HUES48 (cell line): ENCODE data around the gene CERS6.

Source experiments
- H3K27ac ChIP-seq: one replicate; pipeline ENCODE4 v1.7.0; 2013; ENCODE audit warnings: low read depth, low read length, inconsistent platforms
- H3K27me3 ChIP-seq: 2 replicates; pipeline ENCODE4 v1.6.1; 2013; ENCODE audit warnings: mild to moderate bottlenecking, low read length; ENCODE audit not compliant: control insufficient read depth, insufficient read depth
- H3K36me3 ChIP-seq: 2 replicates; pipeline ENCODE4 v1.6.1; 2013; ENCODE audit warnings: low read length; ENCODE audit not compliant: control insufficient read depth, insufficient read depth
- H3K4me1 ChIP-seq: 2 replicates; pipeline ENCODE4 v1.6.1; 2013; ENCODE audit warnings: mild to moderate bottlenecking, low read length; ENCODE audit not compliant: control insufficient read depth, insufficient read depth
- H3K4me3 ChIP-seq: 2 replicates; pipeline ENCODE4 v1.5.1; 2013; ENCODE audit warnings: mild to moderate bottlenecking, low read depth, low read length
- H3K9ac ChIP-seq: 2 replicates; pipeline ENCODE4 v1.6.1; 2013; ENCODE audit warnings: mild to moderate bottlenecking, low read depth, low read length, moderate library complexity
- H3K9me3 ChIP-seq: 2 replicates; pipeline ENCODE4 v1.6.1; 2013; ENCODE audit warnings: low read length; ENCODE audit not compliant: control insufficient read depth, insufficient read depth

Gene CERS6

DNA sequence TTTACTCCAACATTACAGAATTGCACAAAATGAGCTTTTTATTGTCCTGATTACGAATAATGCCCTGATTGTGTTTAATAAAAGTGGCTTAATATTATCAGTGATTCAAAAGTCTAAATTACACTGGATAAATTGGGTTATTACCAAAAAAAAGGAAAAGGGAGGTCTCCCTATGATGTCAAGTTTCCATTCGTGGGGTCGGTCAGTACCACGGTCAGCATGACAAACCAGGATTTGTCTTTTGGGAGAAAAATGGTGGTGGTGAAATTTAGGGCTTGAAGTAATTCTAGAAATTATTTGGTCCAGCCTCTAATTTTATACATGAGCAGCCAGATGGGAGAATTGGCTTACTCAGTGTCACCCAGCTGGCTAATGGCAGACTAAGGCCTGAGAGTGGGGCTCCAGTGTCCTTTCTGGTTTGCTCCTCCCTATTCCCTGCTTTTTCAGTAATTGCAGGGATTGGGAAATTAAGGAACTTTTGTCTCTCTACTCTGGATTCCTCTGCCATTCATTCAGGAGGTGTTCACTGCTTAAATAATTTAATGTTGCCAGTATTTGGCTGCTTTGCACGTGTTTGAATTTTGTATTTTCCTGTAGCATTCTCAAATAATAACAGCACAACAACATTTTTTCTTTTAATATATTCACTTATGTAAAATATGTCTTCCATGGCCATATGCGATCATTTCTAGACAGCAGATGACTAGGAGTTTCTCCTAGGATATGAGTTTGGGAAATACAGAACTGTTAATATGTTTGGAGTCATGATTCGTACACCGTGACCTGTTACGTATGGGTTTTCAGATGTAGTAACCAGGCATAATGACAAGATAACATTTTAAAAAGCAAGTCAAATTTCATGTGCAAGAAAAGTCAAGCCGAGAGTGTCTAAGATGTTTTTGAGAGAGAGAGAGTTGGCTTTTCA lies 217.5 kb downstream of the CERS6 start:
- Histone ChIP-seq H3K9me3 (no peaks in the 10 kb centered on the region), H3K36me3 (no peaks in the 10 kb centered on the region), H3K27ac (no peak overlapping the region), H3K4me1 (peaks cover 7% of the 10 kb centered on the region; the same call in 1 of the 2 replicates), H3K4me3 (no peak overlapping the region), H3K9ac (no peak overlapping the region), H3K27me3 (no peaks in the 10 kb centered on the region)

DNA sequence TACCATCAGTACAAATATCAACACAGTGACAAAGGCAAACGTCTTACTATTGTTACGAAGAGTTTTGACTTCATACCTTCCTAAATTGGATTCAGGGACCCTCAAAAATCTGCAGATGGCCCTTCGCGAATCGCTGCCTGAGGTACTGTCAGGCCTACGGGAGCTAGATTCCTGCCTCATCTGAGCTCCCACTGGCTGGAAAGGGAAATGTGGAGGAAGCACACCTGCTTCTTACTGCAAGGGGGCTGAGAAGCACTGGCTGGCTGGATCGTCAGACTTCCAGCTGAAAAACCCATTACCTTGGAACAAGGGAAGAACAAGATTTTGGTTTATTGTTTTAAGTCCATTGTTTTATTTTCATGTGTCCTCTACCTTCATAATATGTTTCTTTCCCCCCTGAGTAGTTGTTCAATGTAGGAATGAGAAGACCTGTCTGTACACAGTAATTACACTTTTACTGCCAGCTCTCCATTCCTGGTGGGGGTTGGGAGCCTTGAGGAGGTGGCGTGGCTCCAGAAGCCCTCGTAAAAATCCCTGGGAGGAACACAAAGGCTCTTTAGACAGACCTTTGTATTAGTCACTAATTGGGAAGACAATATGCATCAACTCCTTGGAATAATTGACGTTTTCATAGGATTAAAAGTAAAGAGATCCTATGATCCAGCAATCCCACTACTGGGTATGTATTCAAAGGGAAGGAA lies 222.2 kb downstream of the CERS6 start:
- H3K9me3 ChIP-seq = no peaks in the 10 kb centered on the region
- no peak overlapping the region for H3K9ac ChIP-seq
- H3K36me3 ChIP-seq = no peaks in the 10 kb centered on the region
- H3K4me3 ChIP-seq = no peak overlapping the region
- no peak overlapping the region for H3K27ac ChIP-seq
- H3K4me1 ChIP-seq = peaks cover 6% of the 10 kb centered on the region; the same call in 1 of the 2 replicates
- no peaks in the 10 kb centered on the region for H3K27me3 ChIP-seq

DNA sequence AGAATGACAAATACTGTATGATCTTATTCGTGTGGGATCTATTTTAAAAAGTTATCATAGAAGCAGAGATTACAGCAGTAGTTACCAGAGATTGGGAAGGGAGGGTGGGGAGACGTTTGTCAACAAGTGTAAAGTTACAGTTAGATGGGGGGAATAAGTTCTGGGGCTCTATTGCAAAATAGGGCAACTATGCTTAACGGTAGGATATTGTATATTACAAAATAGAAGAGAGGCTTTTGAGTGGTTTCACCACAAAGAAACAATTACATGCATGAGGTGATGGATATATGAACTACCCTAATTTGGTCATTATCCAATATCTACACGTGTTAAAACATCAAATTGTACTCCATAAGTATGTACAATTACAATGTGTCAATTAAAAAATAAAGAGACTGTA lies 223.0 kb downstream of the CERS6 start:
- H3K27me3 ChIP-seq = no peaks in the 10 kb centered on the region
- no peaks in the 10 kb centered on the region for H3K9me3 ChIP-seq
- H3K36me3 ChIP-seq = no peaks in the 10 kb centered on the region
- peaks cover 13% of the 10 kb centered on the region for H3K4me1 ChIP-seq
- H3K4me3 ChIP-seq = no peak overlapping the region
- H3K27ac ChIP-seq = no peak overlapping the region
- H3K9ac ChIP-seq = no peak overlapping the region

DNA sequence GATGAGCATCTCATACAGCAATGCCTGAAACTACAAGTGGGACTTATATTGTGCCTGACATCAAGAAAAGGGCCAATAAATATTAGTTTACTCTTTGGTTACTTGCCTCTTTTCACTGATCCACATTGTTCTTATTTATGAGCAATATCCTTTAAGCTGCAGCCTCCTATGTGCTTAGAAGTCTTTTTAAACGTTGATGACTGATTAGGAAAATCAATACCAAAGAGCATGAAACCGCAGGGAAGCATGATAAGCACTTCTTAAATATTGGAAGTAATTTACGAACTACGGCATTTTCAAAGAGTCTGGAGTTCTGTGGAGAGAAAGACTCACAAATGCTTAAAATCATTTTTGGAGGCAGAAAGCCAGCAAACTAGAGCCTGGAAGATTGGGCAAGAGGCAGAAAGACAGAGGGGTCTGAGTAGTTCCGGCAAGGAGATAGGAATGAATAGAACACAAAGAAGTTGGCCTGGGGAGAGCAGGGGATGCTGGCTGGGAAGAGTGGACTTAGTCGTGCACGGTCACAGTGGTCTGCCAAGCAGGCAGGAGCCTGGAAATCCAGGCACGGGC lies 223.8 kb downstream of the CERS6 start:
- Histone ChIP-seq H3K9ac (no peak overlapping the region), H3K27ac (no peak overlapping the region), H3K9me3 (no peaks in the 10 kb centered on the region), H3K36me3 (no peaks in the 10 kb centered on the region), H3K4me1 (peaks cover 13% of the 10 kb centered on the region), H3K4me3 (no peak overlapping the region), H3K27me3 (no peaks in the 10 kb centered on the region)

DNA sequence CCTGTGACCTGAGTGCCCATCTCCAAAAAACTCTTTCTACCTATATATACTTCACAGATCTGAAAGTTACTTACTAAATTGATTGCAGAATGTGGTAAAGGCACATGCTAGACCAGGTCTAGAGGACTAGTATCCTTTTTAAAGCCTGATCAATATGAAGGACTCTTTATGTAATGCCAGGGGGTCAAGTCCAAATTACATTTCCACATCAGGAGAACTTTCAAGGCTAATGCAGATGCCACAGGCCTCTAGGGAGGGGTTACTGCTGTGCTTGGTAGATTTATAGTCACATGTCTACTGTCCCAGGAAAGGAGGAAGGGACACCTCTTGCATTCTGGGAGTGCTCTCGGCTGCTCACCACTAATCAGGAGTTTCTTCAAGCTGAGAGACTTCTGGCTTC lies 227.9 kb downstream of the CERS6 start:
- no peak overlapping the region for H3K27ac ChIP-seq
- peaks cover 13% of the 10 kb centered on the region for H3K4me1 ChIP-seq
- no peak overlapping the region for H3K4me3 ChIP-seq
- no peaks in the 10 kb centered on the region for H3K9me3 ChIP-seq
- H3K36me3 ChIP-seq = no peaks in the 10 kb centered on the region
- no peaks in the 10 kb centered on the region for H3K27me3 ChIP-seq
- no peak overlapping the region for H3K9ac ChIP-seq

DNA sequence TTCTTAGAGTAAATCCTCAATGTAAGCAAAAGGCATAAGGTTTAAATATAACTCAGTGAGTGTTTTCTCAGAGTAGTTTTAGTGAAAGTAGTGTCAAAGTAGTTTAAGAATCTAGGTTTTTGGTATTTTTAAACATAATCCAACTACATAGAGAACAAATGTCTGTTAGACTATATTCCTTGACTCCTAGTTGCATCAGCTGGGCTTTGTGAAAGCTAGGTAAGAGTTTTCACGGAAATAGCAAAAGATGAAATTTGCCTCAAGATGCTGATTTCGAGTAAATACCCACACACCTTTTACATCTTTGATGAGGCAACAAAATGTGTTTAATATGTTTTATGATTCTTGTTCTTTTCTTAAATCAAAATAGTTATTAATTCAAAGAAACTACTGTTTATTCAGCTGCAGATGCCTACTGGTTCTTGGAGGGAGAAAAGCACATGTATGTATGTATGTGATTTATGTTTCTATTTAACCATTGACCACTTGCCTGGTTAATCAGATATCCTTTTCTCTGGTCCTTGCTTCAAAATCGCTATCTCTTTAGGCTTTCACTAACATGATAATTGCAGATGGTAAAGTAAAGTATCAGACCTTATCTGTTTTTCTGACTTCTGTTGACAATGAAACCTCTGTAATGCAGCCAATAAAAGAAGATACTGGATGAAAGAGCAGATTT lies 229.0 kb downstream of the CERS6 start:
- Histone ChIP-seq H3K9me3 (no peaks in the 10 kb centered on the region), H3K4me3 (no peak overlapping the region)

DNA sequence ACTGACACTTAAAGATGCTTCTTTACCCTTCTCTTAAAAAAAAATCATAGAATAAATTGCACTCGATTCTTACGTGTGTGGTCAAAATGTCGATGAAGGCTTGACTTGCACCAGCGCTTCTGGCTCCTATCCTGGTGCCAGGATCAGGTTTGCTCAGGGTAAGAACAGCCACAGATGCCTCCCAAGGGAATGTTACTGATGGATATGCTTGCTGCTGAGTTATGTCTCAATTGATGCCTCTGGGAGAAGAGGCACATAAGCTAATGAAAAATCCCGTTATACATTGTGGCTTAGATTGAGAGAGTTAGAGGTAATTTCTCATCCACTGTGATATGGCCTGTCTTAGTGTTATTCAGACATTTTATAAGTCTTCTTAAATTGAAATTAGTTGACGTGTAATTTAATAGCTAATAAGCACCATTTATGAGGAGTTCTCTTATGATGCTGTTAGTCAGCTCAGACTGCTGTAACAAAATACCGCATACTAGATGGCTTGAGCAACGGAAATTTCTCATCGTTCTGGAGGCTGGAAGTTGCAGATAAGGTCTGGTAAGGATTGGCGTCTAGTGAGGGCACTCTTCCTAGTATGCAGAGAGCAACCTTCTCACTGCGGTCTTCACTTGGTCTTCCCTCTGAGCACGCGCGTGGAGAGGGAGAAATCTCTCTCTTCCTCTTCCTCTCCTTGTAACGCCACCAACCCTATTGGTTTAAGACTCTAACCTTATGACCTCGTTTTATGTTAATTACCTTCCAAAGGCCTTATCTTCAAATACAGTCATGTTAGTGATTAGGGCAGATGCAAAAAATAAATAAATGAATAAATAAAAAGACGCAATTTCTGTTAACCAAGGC lies 229.8 kb downstream of the CERS6 start:
- Histone ChIP-seq H3K27me3 (no peaks in the 10 kb centered on the region), H3K9ac (no peak overlapping the region), H3K9me3 (no peaks in the 10 kb centered on the region), H3K4me1 (peaks cover 8% of the 10 kb centered on the region), H3K4me3 (no peak overlapping the region), H3K27ac (no peak overlapping the region), H3K36me3 (no peaks in the 10 kb centered on the region)

More for the DNA sequence above, 229.0 kb downstream of the CERS6 start:
- H3K27ac ChIP-seq = no peak overlapping the region
- H3K36me3 ChIP-seq = no peaks in the 10 kb centered on the region
- peaks cover 8% of the 10 kb centered on the region for H3K4me1 ChIP-seq
- no peak overlapping the region for H3K9ac ChIP-seq
- H3K27me3 ChIP-seq = no peaks in the 10 kb centered on the region

DNA sequence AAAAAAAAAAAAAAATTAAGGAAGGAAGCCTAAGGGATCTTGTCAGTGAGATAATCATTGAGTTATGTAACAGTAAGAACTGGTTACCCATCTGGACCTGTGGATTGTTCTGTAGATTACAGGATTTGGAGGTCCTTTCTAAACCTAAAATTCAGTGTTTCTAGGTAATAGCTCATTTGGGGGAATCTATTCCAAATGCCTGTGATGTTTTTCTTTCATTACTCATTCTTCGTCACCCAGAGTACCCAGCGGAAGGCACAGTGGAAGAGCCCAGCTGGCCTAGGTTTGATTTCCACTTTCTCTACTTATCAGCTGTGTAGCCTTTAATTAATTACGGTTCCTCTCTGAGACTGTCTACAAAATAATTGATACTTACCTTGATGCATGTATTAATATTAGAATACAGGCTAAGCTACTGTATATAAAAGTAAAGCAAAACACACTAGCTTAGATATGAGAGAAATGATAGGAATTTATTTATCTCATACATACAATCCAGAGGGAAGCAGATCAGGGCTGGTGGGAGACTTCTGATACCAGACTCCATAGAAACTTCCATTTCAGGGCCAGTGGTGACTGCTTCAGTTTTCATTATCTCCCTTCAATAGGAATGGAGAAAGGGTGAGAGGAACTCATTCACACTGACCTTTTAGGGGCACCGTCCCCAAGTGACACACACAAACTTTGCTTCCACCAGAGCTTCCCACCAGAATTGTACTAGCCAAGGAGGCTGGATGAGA lies 230.6 kb downstream of the CERS6 start:
- no peak overlapping the region for H3K27ac ChIP-seq
- H3K4me1 ChIP-seq = peaks cover 8% of the 10 kb centered on the region
- no peak overlapping the region for H3K4me3 ChIP-seq
- no peaks in the 10 kb centered on the region for H3K36me3 ChIP-seq
- no peak overlapping the region for H3K9ac ChIP-seq
- no peaks in the 10 kb centered on the region for H3K27me3 ChIP-seq
- H3K9me3 ChIP-seq = no peaks in the 10 kb centered on the region

DNA sequence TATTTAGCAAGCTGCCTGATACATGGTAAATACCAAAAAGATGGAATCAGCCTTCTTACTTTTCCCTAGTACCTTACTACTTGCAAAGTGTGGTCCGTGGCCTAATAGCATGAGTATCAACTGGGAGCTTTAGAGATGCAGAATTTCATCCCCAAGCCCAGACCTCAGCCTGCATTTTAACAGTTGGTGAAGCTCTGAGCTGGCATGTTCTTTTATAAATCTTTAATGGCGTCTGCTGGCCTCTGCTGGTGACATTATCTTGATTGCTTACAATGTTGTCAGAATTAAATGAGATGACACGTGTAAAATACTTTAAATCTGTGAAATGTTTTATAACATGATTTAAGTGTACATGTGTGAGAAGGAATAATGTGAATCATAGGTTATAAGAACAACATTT lies 231.2 kb downstream of the CERS6 start:
- H3K4me1 ChIP-seq = peaks cover 8% of the 10 kb centered on the region
- H3K9ac ChIP-seq = no peak overlapping the region

More for the DNA sequence above, 231.2 kb downstream of the CERS6 start:
- H3K9me3 ChIP-seq = no peaks in the 10 kb centered on the region
- H3K27me3 ChIP-seq = no peaks in the 10 kb centered on the region
- H3K4me3 ChIP-seq = no peak overlapping the region
- H3K27ac ChIP-seq = no peak overlapping the region
- H3K36me3 ChIP-seq = no peaks in the 10 kb centered on the region
